SKM-1 treated with dmso at 0.1 percent for 144 hours (cell line): Measurements from ENCODE around the gene GSTM5.
"Not testable (repeated sequence)": the region's sequence is repeated elsewhere in the genome, so short reads cannot be mapped to it uniquely, and the experiment has no call there.

Experiments used
- DNase-seq: peaks from one replicate; lab custom pipeline; 2025; ENCODE audit not compliant: unreplicated experiment; lab: John Stamatoyannopoulos, UW

Gene GSTM5

DNA sequence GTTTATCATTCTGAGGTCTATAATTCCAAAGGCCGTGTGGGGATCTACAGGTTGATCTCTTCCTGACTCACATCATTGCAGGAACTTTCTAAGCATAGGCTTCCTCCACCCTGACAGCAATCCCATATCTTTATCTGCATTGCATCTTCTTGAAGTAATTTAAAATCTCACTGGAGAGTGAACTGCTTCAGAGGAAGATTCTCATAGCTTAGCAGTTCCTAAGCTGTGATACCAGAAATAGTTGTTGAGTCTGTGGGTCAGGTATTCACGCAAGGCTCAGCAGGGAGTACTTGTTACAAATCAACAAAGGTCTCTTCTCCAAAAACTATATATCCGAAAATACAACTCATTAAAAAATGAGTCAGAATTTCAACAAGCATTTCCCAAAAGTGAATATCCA, 16.9 kb upstream of the GSTM5 start:
- DNase-seq: not testable (repeated sequence)

DNA sequence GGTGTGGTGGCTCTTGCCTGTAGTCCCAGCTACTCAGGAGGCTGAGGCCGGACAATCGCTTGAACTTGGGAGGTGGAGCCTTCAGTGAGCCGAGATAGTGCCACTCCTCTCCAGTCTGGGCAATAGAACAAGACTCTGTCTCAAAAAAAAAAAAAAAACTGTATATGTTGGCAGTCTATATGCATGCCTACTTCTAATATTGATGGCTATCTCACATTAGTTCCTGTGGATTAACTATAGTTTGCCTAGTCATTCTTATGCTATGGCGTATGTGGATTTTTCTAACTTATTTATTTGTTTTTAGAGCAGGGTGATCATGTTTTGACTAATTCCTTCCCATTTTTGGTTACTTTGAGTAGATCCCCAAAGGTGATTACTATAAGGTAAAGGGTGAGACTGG, 15.0 kb upstream of the GSTM5 start:
- DNase-seq: no peak

DNA sequence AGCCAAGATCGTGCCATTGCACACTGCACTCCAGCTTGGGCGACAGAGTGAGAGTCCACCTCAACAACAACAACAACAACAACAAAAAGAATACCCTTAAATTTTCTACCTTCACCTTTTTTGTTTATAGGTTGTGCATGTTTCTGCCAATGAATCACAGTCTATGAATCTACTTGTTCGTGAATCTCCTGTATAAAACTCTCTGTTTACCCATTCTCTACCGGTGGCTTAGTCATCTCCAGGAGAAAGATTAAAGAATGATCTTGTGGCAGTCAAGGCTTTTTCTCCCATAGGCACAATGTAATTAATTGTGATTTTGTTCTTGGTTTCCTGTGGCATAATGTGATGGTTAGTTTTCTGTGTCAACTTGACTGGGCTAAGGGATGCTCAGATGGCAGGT, 14.2 kb upstream of the GSTM5 start:
- not testable (repeated sequence) for DNase-seq

DNA sequence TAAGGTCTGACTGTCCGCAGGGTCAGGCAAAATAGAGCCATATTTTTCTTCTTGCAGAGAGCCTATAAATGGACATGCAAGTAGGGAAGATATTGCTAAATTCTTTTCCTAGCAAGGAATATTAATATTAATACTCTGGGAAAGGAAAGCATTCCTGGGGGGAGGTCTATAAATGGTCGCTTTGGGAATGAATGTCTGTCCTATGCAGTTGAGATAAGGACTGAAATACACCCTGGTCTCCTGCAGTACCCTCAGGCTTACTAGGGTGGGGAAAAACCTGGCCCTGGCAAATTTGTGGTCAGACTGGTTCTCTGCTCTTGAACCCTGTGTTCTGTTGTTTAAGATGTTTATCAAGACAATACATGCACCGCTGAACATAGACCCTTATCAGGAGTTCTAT, 9.1 kb upstream of the GSTM5 start:
- DNase-seq: not testable (repeated sequence)

DNA sequence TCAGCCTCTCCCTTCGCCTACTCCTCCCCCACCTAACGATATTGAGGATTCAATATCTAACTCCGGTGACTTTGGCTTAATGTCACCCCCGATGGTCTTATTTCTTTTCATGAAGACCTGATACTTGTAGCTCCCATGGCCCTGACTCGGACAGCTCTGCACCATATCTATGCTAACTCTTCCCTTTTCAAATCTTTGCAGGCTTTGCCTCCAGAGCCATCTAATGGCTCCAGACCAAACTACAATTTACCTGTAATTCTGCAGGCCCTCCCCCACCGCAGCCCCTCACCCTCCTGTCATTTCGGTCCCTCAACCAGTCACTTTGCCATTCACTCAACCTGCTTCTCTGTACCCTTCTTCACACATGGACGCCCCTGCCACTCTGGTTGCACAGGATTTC, 7.9 kb upstream of the GSTM5 start:
- DNase-seq: no peak

DNA sequence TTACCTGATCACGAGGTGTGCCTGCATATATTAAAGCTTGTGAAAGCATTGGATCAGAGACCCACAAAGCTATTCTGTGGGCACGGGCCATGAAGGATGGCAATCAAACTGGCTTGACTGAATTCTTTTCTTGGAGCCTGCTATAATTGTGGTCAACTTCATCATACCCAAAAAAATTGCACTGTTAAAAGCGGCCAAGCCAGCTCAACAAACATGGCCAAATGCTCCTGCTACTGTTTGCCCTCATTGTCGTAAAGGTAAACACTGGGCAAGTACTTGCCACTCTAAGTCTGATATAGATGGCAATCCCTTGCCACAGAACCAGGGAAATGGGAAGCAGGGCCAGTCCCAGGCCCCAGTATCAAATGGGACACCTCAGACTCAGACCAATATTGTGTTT, 6.6 kb upstream of the GSTM5 start:
- DNase-seq: no peak

DNA sequence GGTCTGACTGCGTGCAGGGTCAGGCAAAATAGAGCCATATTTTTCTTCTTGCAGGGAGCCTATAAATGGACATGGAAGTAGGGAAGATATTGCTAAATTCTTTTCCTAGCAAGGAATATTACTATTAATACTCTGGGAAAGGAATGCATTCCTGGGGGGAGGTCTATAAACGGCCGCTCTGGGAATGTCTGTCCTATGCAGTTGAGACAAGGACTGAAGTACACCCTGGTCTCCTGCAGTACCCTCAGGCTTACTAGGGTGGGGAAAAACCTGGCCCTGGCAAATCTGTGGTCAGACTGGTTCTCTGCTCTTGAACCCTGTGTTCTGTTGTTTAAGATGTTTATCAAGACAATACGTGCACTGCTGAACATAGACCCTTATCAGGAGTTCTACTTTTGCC, 3.1 kb upstream of the GSTM5 start:
- not testable (repeated sequence) for DNase-seq

DNA sequence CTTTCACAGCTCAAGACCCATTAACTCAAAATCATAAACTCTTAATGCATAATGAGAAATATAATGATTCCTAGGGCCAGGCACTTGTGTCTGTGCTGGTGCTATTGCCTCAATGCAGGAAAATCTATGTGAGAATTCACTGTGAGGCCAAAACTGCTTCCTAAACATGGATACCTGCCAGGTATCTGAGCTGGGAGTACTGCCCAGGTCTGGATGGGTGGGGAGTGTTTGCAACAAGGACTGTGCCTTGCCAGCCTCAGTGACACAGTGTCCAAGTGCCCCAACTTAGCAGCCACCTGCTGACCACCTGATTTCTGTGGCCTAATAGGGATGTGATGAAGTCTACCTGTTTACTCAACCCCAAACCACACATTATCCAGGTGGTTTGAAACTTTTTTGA, 2.2 kb upstream of the GSTM5 start:
- DNase-seq: not testable (repeated sequence)

DNA sequence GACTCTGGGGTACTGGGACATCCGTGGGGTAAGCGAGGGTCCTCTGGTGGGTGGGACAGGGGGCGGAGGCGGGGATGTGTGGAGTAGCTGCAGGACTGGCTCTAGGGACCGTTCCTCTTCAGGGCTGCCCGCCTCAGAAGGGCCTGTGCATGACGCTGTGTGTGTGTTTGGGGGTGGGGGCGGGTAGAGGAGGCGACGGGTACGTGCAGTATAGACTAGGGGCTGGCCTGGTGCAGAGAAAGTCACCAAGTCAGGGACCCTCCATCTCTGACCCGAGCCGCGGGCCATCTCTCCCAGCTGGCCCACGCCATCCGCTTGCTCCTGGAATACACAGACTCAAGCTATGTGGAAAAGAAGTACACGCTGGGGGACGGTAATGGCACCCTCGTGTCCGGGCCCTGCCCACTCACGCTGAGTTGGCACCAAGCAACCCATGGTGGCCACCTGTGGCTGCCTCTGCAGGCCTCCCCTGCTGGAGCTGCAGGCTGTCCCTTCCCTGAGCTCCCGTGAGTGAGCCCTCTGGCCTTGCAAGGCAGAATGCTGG, 342 bp downstream of the GSTM5 start:
- no peak for DNase-seq

DNA sequence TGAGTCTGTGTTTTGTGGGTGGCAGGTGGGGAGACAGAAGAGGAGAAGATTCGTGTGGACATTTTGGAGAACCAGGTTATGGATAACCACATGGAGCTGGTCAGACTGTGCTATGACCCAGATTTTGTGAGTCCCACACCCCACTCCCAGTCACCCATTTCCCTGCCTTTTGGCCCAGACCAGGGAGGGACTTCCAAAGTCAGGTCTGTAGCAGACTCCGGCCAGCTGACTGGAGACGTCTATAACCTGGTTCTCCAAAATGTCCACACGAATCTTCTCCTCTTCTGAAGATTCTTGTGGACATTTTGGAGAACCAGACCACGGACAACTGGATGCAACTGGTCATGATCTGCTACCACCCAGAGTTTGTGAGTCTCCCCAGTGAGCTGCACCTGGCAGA, 1.6 kb downstream of the GSTM5 start:
- no peak for DNase-seq

DNA sequence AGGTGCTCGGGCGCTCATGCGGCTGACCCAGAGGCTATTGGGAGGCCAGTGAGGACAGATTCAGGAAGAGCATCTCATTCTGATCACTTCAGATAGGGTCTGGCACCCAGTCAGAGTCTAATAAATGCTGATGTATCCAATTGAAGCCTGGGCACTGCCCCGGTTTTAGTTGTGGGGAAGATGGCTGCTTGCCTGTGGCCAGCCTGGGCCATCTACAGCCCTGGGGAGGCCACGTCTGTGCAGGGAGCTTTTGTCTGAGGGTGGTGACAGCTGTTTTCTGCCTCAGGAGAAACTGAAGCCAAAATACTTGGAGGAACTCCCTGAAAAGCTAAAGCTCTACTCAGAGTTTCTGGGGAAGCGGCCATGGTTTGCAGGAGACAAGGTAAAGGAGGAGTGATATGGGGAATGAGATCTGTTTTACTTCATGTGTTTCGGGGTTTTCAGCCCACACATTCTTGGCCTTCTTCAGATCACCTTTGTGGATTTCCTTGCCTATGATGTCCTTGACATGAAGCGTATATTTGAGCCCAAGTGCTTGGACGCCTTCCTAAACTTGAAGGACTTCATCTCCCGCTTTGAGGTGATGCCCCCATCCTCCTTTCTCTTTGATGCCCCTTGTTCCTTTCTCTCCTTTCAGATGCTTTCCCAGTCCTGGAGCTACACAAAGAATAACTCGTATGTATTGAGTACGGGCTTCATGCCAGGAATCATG, 2.8 kb downstream of the GSTM5 start:
- DNase-seq: no peak

DNA sequence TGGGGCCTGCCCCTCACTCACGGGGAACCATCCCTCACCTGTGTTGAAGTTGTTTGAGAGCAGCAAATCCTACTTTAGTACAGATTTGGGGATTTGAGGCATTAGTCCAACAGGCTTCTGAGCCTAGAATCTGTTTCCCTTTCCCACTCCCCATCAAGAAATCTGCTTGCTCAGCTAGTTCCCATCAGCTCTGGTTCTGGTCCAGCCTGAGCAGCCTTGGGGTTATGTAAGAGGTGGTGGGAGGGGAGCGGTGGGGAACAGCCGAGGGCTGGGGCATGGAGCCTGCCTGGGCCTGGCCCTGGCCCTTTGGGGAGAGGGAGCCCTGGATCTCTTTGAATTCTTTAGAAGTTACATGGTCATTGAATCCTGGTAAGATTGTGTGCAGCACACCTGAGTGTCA, 4.1 kb downstream of the GSTM5 start:
- no peak for DNase-seq

DNA sequence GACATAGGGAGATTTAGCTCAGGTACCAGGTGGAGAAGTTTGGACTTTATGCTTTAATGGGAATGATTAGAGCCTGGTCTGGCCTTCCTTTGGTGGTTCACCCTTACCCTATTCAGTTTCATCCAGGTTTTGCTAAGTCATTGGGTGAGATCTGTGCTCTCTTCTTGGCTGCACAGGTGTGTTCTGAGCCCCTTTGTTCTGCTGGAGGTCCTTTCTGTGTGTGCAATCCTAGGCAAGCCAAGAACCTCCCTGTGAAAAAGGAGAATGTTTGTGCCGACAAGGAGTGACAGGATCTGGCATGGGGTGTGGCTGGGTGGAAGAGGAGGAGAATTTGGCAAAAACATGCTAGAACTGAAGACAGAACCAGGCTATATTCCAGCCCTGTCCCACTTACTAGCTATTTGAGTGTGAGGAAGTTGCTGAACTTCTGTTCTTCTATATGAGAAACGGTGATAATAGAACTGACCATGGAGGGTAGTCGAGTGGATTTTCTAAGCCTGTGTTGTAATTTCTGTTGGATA, 4.6 kb downstream of the GSTM5 start:
- DNase-seq: no peak

DNA sequence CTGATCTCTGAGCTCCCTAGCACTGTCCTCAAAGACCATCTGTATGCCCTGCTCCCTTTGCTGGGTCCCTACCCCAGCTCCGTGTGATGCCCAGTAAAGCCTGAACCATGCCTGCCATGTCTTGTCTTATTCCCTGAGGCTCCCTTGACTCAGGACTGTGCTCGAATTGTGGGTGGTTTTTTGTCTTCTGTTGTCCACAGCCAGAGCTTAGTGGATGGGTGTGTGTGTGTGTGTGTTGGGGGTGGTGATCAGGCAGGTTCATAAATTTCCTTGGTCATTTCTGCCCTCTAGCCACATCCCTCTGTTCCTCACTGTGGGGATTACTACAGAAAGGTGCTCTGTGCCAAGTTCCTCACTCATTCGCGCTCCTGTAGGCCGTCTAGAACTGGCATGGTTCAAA, 5.7 kb downstream of the GSTM5 start:
- DNase-seq: no peak

DNA sequence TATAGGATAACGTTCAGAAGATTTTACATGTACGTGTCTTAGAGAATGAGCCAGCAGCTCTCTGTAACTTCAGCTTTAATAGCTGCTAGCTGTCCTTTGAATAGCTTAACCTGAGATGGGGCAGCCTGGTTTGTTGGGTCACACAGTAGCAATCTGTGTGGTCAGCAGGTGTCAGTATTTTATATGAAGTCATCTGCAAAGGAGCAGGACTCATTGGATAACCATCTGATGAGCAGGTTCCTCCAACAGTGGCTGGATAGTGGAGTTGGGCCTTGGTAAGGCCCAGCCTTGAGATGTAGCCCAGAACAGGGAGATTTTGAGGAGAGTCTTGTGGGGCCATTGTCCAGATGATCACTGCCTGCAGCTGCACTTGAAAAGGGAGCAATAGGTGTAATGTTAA, 6.4 kb downstream of the GSTM5 start:
- DNase-seq: no peak

DNA sequence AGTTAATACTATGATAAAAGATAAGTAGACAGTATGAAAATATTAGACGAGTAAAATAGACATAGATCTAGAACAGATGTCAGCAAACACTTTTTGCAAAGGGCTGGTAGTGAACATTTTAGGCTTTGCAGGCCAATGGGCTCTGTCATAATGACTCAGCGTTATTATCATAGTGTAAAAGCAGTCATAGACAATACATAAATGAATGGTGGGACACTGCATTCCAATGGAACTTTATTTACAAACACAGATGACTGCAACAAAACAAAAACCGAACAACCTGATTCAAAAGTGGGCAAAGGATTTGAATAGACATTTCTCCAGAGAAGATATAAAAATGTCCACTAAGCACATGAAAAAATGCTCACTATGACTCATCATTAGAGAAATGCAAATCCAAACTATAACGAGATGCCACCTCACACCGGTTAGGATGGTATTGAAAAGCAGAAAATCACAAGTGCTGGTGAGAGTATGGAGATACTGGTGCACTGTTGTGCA, 7.3 kb downstream of the GSTM5 start:
- no peak for DNase-seq

DNA sequence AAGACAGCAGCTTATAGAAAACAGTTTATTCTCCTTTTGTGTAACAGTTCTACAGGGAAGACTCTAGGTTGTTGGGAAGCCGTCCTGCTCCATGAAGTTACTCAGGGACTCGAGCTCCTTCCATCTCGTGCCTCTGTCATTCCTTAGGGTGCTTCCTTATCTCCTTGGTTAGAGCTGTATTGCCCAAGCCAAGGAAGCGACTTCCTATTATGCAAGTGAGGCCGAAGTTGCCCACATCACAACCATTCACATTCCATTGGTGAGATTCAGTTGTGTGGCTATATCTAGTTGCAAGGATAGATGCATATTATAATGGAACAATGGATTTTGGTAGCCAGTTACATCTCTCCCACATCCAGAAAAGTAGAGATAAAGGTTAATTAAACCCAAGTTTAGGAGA, 9.0 kb downstream of the GSTM5 start:
- DNase-seq: peak; percentile 5

DNA sequence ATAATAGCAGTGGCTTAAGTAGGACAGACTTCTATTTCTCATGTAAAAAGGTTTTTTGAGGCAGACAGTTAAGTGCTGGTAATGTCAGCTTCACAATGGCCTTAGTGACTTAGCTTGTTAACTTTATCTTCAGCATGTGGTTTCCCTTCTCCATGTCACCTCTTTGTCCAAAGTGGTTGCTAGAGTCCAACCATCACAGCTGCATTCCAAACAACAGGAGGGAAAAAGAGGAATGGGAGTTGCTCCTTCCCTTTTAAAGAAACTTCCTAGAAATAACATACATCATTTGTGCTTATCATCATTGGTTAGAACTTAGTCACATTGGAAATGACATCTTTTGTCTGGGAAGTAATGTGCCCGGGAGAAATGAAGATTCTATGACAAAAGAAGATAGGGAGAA, 9.9 kb downstream of the GSTM5 start:
- no peak for DNase-seq

DNA sequence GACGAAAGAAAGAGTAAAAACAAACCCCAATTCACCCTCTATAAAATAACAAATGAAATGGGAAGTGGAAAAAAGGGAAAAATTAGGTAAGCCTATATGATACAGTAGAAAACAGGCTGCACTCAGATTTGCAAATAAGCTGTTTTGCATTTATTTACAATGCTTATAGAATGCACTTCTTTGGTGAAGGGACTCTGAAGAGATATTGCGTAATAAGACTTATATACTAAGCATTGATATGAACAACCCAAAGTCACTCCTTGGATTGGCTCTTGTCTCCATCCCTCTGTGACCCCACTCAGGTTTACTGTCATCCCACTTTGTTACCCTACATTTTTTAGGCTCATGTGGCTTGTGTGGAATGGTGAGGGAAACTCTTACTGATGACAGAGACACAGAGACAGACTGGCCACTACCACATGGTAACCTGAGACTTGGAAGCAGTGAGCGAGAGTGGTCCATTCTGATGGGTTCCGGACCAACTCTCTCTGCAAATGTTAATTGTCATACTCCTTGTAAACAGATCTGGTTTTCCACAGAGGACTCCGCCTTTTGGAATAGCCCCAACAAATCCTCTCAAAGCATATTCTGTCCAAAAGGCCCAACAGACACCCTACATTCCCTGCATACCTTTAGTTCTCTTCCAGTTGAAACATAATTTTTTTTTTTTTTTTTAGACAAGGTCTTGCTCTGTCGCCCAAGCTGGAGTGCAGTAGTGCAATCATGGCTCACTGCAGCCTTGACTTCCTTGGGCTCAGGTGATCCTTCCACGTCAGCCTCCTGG, 11.0 kb downstream of the GSTM5 start:
- no peak for DNase-seq

DNA sequence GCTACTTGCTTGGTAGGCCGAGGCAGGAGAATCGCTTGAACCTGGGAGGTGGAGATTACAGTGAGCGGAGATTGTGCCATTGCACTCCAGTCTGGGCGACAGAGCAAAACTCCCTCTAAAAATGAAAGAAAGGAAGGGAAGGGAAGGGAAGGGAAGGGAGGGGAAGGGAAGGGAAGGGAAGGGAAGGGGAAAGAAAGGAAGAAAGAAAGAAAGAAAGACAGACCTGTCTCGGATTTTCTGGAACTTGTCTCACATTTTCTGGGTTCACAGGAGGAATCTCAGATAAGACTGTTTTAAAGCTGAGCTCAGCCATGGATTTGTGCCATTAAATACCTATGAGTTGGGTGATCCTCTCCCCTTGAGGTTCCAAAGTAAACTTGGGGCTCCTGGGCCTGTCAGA, 12.9 kb downstream of the GSTM5 start:
- no peak for DNase-seq

DNA sequence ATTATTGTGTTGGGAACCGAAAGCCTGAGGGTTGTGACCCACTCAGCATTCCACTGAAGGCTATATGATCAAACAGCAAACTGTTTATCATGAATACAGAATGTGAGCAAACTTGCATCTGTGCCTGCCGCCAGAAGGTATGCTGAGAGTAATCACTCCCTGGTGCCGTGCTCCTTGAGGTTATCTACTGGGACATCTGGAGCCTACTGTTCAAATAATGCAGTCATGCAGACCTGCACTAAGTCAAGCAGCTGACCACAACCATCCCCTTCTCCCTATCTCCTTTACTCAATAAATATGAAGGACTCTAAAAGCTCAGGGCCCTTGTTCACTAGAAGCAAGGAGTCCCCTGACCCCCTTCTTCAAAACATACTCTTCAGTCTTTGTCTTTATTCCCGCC, 13.5 kb downstream of the GSTM5 start:
- no peak for DNase-seq

DNA sequence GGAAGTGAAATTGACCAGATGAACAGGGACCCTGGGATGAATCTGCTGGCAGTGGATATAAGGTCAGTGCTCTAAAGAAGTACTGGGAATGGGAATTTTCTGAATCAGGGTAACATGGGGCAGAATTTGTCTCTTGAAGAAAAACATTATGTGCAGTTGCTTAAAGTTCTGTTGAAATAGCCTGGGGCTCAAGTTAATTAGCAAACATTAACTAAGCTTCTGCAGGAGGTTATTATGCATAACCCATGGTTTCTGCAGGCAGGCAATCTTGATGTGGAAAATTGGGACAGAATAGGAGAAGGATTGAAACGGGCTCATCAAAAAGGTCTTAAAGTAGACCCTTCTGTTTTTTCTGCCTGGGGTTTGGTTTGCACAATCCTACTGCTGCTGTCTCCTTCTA, 14.0 kb downstream of the GSTM5 start:
- no peak for DNase-seq
